Thoracic aorta (tissue), 2 donors: Measurements from ENCODE around the gene MLLT11. TPM values are rescaled to one million over a fixed set of nuclear protein-coding genes. Genes with fewer than 3 reads are reported as not detected.
A peak's percentile ranks its signal among the peaks of the same experiment; 100 is the strongest.

Source experiments
- ATAC-seq: fragments of 150-250 bp; one replicate; pipeline ENCODE4 v1.8.0; 2017; ENCODE audit warnings: low read depth; ENCODE audit not compliant: insufficient number of reproducible peaks, low FRiP score
- DNase-seq: peaks from one replicate; pipeline ENCODE4 v3.0.0-alpha.2; 2020; ENCODE audit warnings: low spot score
- H3K27ac ChIP-seq, 2 donors: fragments of 200-600 bp; sonication (generic); 1 replicate in 1 of 2; 2 replicates in 1 of 2; pipeline ENCODE4 v1.5.1; 2016; ENCODE audit warnings: mild to moderate bottlenecking in 2 of 2, moderate library complexity in 2 of 2
- H3K27me3 ChIP-seq: fragments of 200-600 bp; sonication (generic); replicated peaks from 2 replicates; pipeline ENCODE4 v1.6.0; 2016; ENCODE audit warnings: mild to moderate bottlenecking; ENCODE audit not compliant: insufficient read depth
- H3K36me3 ChIP-seq: fragments of 200-600 bp; sonication (generic); one replicate; pipeline ENCODE4 v1.5.1; 2016
- H3K4me1 ChIP-seq, 2 donors: fragments of 200-600 bp; sonication (generic); 1 replicate in 1 of 2; 2 replicates in 1 of 2; pipeline versions ENCODE4 v1.5.1 to v1.6.0; 2016; ENCODE audit warnings: low read depth in 2 of 2, mild to moderate bottlenecking in 1 of 2; ENCODE audit not compliant: control insufficient read depth in 1 of 2
- H3K4me3 ChIP-seq: fragments of 200-600 bp; sonication (generic); 2 replicates; pipeline ENCODE4 v1.5.1; 2016; ENCODE audit warnings: mild to moderate bottlenecking
- H3K9me3 ChIP-seq: fragments of 200-600 bp; sonication (generic); 2 replicates; pipeline ENCODE4 v1.5.1; 2016
- total RNA-seq, 2 donors: library from RNA; depleted of rRNA; stranded (reverse); fragments of >200 nt; gene quantifications; one replicate each; pipeline versions ENCODE4 v1.1.0 to v1.2.3, GENCODE V29; 2016
- TF ChIP-seq, protein P1 (sequence below): fragments of 200-600 bp; sonication (generic); IDR thresholded peaks from one replicate; pipeline ENCODE4 v1.5.1; 2019; ENCODE audit warnings: antibody characterized with exemption

MLLT11 gene
- total RNA-seq, 2 donors from 2014 or later, result 1.2 to 3.1 TPM

DNA sequence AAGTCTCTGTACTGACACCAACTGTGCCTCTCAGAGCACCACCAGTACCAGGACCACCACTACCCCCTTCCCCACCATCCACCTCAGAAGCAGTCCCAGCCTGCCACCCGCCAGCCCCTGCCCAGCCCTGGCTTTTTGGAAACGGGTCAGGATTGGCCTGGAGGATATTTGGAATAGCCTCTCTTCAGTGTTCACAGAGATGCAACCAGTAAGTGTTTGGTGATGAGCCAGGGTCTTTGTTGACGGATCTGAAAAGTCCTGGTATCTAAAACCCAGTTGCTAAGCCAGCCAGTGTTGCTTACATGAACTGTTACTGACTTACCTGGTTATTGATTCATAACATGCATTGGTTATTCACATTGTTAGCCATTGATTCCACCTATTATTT is 11.6 kb upstream of the MLLT11 start:
- Histone ChIP-seq H3K27ac (peak overlapping the region; percentile 83 to 89), H3K36me3 (peaks cover 18% of the 10 kb centered on the region), H3K4me1 (peaks cover 13 to 27% of the 10 kb centered on the region in 2 donors), H3K27me3 (no peaks in the 10 kb centered on the region), H3K9me3 (no peaks in the 10 kb centered on the region), H3K4me3 (peak overlapping the region; percentile 95)
- TF ChIP-seq, protein P1, sequence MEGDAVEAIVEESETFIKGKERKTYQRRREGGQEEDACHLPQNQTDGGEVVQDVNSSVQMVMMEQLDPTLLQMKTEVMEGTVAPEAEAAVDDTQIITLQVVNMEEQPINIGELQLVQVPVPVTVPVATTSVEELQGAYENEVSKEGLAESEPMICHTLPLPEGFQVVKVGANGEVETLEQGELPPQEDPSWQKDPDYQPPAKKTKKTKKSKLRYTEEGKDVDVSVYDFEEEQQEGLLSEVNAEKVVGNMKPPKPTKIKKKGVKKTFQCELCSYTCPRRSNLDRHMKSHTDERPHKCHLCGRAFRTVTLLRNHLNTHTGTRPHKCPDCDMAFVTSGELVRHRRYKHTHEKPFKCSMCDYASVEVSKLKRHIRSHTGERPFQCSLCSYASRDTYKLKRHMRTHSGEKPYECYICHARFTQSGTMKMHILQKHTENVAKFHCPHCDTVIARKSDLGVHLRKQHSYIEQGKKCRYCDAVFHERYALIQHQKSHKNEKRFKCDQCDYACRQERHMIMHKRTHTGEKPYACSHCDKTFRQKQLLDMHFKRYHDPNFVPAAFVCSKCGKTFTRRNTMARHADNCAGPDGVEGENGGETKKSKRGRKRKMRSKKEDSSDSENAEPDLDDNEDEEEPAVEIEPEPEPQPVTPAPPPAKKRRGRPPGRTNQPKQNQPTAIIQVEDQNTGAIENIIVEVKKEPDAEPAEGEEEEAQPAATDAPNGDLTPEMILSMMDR, result no peak
- DNase-seq (no peak), ATAC-seq (no peak)

DNA sequence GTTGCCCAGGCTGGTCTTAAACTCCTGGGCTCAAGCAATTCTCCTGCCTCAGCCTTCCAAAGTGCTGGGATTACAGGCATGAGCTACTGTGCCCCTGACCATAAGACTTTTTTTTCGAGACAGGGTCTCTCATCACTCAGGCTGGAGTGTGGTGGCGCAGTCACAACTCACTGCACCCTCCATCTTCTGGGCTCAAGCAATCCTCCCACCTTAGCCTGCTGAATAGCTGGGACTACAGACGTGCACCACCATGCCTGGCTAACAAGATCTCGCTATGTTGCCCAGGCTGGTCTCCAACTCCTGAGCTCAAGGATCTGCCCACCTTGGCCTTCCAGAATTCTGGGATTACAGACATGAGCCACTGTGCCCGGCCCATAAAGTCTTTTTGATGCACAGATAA is 10.7 kb upstream of the MLLT11 start:
- Histone ChIP-seq H3K36me3 (peaks cover 26% of the 10 kb centered on the region), H3K27me3 (no peaks in the 10 kb centered on the region), H3K4me1 (peaks cover 13 to 27% of the 10 kb centered on the region in 2 donors), H3K27ac (no peak overlapping the region), H3K4me3 (no peak overlapping the region), H3K9me3 (no peaks in the 10 kb centered on the region)
- TF ChIP-seq, protein P1, result no peak
- DNase-seq (no peak), ATAC-seq (no peak)

DNA sequence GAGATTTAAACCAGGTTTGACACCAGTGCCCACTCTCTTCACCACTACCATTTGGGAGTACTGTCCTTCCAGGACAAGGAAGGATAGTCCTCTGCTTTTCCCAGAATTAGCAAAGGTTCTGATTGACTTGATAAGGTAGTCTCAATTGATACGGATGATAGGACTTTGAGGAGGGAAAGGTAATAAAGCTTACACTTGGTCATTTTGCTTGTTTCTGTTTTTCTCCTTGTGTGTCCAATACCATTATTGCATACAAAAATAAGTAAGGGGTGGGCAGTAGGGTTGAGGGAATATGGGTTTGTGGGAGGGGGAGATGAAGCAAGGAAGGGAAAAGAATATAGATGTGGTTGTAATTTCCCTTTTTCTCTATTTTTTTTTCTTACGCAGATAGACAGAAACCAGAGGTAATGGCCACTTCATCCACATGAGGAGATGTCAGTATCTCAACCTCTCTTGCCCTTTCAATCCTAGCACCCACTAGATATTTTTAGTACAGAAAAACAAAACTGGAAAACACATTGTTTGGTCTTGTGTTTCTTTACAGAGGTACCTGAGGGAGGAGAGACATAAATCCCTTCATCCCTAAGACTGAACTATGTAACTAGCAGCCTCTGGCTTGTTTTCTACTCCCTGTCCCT is 10.0 kb upstream of the MLLT11 start:
- ATAC-seq (no peak), DNase-seq (no peak)
- Histone ChIP-seq H3K9me3 (no peaks in the 10 kb centered on the region), H3K27me3 (no peaks in the 10 kb centered on the region), H3K36me3 (peaks cover 34% of the 10 kb centered on the region), H3K4me1 (peaks cover 13 to 28% of the 10 kb centered on the region in 2 donors), H3K4me3 (no peak overlapping the region), H3K27ac (no peak overlapping the region)
- TF ChIP-seq, protein P1, result no peak

DNA sequence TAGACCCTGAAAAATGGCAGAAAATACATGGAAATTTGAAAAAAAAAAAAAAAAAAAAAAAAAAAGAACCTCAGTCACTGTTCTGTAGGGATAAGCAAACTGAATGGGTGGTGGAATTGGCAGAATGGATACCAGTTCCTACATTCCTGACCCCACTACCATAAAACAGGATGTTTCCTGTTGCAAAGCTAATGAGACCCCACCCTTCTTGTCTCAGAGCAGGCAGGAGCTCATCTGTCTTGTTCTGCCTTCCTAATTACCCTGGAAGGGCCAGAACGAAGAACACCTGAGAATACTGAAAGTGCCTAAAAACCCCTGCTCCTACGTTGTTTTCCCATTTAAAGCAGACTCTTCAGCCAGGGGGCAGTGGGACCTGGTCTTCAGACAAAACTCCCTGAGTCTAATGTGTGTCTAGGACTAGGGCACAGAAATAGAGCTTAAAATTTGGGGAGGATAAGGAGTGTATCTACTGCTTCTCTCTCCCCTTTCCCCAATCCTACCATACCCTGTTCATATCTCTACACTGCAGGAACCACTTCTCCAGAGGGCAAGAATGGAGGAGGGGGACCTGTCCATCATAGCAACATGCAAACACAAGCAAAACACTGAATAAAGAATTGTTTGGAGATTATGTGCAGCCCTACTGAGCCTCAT is 8.7 kb upstream of the MLLT11 start:
- no peaks in the 10 kb centered on the region for H3K9me3 ChIP-seq
- peaks cover 42% of the 10 kb centered on the region for H3K36me3 ChIP-seq
- no peaks in the 10 kb centered on the region for H3K27me3 ChIP-seq
- H3K4me3 ChIP-seq, result no peak overlapping the region
- DNase-seq (no peak), ATAC-seq (no peak)
- TF ChIP-seq, protein P1, result no peak
- H3K27ac ChIP-seq, result no peak overlapping the region
- peaks cover 25 to 41% of the 10 kb centered on the region in 2 donors for H3K4me1 ChIP-seq

DNA sequence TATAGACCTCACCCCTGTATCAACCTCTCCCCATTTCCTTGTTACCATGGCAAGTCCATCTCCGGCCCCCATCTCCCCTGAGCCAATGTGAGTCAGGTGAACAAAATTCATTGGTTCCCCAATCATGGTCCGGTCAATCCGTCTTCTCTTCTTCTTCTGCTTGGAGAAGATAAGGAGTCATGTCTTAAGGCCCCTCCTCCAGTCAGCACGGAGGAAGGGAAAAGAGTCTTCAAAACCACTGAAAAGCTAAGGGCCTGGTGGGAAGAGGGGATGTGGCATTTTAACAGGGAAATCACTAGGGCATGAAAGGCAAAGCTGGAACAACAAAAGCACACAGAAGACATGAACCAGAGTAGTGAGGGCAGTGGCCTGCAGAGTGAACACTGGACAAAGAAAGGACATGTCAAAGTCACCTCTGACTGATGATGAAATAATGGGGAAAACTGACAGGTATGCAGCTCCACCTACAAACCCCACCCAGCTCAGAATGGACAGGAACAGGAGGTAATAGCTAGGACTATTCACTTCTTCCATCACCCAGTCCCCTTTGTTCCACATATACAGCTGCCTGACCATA is 5.1 kb upstream of the MLLT11 start:
- Histone ChIP-seq H3K36me3 (peaks cover 42% of the 10 kb centered on the region), H3K27ac (peak overlapping the region in 1 of 2 donors; percentile 99)

More for the DNA sequence above, 5.1 kb upstream of the MLLT11 start:
- H3K9me3 ChIP-seq, result no peaks in the 10 kb centered on the region
- no peak overlapping the region for H3K4me3 ChIP-seq
- ATAC-seq (no peak), DNase-seq (no peak)
- TF ChIP-seq, protein P1, result no peak
- no peaks in the 10 kb centered on the region for H3K27me3 ChIP-seq
- peaks cover 21 to 36% of the 10 kb centered on the region in 2 donors for H3K4me1 ChIP-seq
